Progenitor cell of endocrine pancreas (in vitro differentiated cells): Measurements from ENCODE around the gene CCDC88B. TPM values are rescaled to one million over a fixed set of nuclear protein-coding genes. Genes with fewer than 3 reads are reported as not detected.

Source experiments
- DNase-seq: peaks from one replicate; pipeline ENCODE4 v3.0.0; 2021; ENCODE audit warnings: low spot score; ENCODE audit not compliant: unreplicated experiment
- H3K27ac Mint-ChIP-seq: 2 replicates; pipeline ENCODE4 v1.8.0; 2021; ENCODE audit warnings: mild to moderate bottlenecking, moderate library complexity, mixed read lengths
- H3K27me3 Mint-ChIP-seq: 2 replicates; pipeline ENCODE4 v1.8.0; 2021; ENCODE audit warnings: mixed read lengths
- H3K36me3 Mint-ChIP-seq: 2 replicates; pipeline ENCODE4 v1.8.0; 2022; ENCODE audit warnings: mixed read lengths; ENCODE audit not compliant: insufficient read depth
- H3K4me1 Mint-ChIP-seq: 2 replicates; pipeline ENCODE4 v1.8.0; 2021; ENCODE audit warnings: low read depth, mixed read lengths
- H3K4me3 Mint-ChIP-seq: 2 replicates; pipeline ENCODE4 v1.8.0; 2021; ENCODE audit warnings: low read depth, mild to moderate bottlenecking, moderate library complexity, mixed read lengths
- H3K9me3 Mint-ChIP-seq: 2 replicates; pipeline ENCODE4 v1.8.0; 2021; ENCODE audit warnings: low read depth, mixed read lengths
- microRNA-seq: library from miRNA; unstranded; fragments of <30 nt; microRNA quantifications from one replicate; pipeline ENCODE4 v1.1.0, GENCODE V29; 2020; ENCODE audit warnings: borderline number of aligned reads; ENCODE audit not compliant: unreplicated experiment
- total RNA-seq: library from RNA; stranded (reverse); gene quantifications from 2 replicates; pipeline ENCODE4 v1.2.1, GENCODE V29; 2021
- TF ChIP-seq, protein P1 (sequence below): fragments of 200-600 bp; sonication (generic); IDR thresholded peaks from one replicate; pipeline ENCODE4 v1.5.0; 2021; ENCODE audit warnings: antibody characterized with exemption, mild to moderate bottlenecking; ENCODE audit not compliant: unreplicated experiment

CCDC88B gene
- total RNA-seq, 1 donor from 2014 or later = 4.3 TPM

GRCh38 chr11:64406221-64406946 is 66.4 kb downstream of the CCDC88B start:
- no peak for DNase-seq
- peaks cover 19% of the 10 kb centered on the region for H3K4me1 Mint-ChIP-seq
- no peaks in the 10 kb centered on the region for H3K36me3 Mint-ChIP-seq
- peak overlapping the region; percentile 73 for H3K27ac Mint-ChIP-seq
- H3K27me3 Mint-ChIP-seq = peaks cover 6% of the 10 kb centered on the region
- TF ChIP-seq, protein P1, sequence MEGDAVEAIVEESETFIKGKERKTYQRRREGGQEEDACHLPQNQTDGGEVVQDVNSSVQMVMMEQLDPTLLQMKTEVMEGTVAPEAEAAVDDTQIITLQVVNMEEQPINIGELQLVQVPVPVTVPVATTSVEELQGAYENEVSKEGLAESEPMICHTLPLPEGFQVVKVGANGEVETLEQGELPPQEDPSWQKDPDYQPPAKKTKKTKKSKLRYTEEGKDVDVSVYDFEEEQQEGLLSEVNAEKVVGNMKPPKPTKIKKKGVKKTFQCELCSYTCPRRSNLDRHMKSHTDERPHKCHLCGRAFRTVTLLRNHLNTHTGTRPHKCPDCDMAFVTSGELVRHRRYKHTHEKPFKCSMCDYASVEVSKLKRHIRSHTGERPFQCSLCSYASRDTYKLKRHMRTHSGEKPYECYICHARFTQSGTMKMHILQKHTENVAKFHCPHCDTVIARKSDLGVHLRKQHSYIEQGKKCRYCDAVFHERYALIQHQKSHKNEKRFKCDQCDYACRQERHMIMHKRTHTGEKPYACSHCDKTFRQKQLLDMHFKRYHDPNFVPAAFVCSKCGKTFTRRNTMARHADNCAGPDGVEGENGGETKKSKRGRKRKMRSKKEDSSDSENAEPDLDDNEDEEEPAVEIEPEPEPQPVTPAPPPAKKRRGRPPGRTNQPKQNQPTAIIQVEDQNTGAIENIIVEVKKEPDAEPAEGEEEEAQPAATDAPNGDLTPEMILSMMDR = no peak
- no peak overlapping the region for H3K4me3 Mint-ChIP-seq
- peaks cover 3% of the 10 kb centered on the region for H3K9me3 Mint-ChIP-seq

Small RNAs within 50 kb of the gene (microRNA-seq; reads per million reads assigned to microRNA genes)
- 3.0 reads per million for gene MIR1237
- gene MIR7155 = not detected

Other genes starting within 250 kb of the CCDC88B start
- gene MACROD1, start 174.1 kb upstream of the CCDC88B start, total RNA-seq = 28.0 and 30.6 TPM in 2 replicates
- 189 and 209 TPM in 2 replicates for gene STIP1, start 154.0 kb upstream of the CCDC88B start, total RNA-seq
- gene FERMT3, start 133.5 kb upstream of the CCDC88B start, total RNA-seq = 5.4 and 5.9 TPM in 2 replicates
- 52.0 and 53.9 TPM in 2 replicates for gene TRPT1, start 114.0 kb upstream of the CCDC88B start, total RNA-seq
- 42.9 and 48.2 TPM in 2 replicates for gene NUDT22, start 113.9 kb upstream of the CCDC88B start, total RNA-seq
- gene DNAJC4, start 109.7 kb upstream of the CCDC88B start, total RNA-seq = 35.4 and 39.1 TPM in 2 replicates
- 66.1 and 68.2 TPM in 2 replicates for gene VEGFB, start 105.6 kb upstream of the CCDC88B start, total RNA-seq
- gene FKBP2, start 99.1 kb upstream of the CCDC88B start, total RNA-seq = 48.5 and 57.7 TPM in 2 replicates
- 198 TPM in 2 replicates for gene PPP1R14B, start 93.3 kb upstream of the CCDC88B start, total RNA-seq
- gene PLCB3, start 88.7 kb upstream of the CCDC88B start, total RNA-seq = 22.6 and 27.3 TPM in 2 replicates
- gene BAD, start 55.5 kb upstream of the CCDC88B start, total RNA-seq = 42.8 and 46.9 TPM in 2 replicates
- gene GPR137, start 54.4 kb upstream of the CCDC88B start, total RNA-seq = 46.7 and 56.5 TPM in 2 replicates
- gene KCNK4, start 48.9 kb upstream of the CCDC88B start, total RNA-seq = 0.62 TPM in 1 of 2 replicates, not detected in the other
- gene CATSPERZ, start 39.8 kb upstream of the CCDC88B start, total RNA-seq = not detected in 2 replicates
- 28.1 and 31.4 TPM in 2 replicates for gene ESRRA, start 34.7 kb upstream of the CCDC88B start, total RNA-seq
- gene TRMT112, start 22.6 kb upstream of the CCDC88B start, total RNA-seq = 137 and 149 TPM in 2 replicates
- 157 and 171 TPM in 2 replicates for gene PRDX5, start 22.1 kb upstream of the CCDC88B start, total RNA-seq
- gene RPS6KA4, start 19.0 kb downstream of the CCDC88B start, total RNA-seq = 18.6 and 18.7 TPM in 2 replicates
- not detected in 2 replicates for gene SLC22A11, start 215.7 kb downstream of the CCDC88B start, total RNA-seq